Measurements from ENCODE around the gene DLL3. TPM values are rescaled to one million over a fixed set of nuclear protein-coding genes. Genes with fewer than 3 reads are reported as not detected.

The DLL3 gene
- total and polyA plus RNA-seq, 2 experiments from 2014 or later, result 9.8 to 15.6 TPM

GRCh38 chr19:39531834-39532232 is 33.1 kb downstream of the DLL3 start:
- Histone ChIP-seq H3K4me1 (ENCODE audit: insufficient read depth) (0 out of 2 replicates have a peak, but pooled peaks cover 3% of the 10 kb centered on the region), H3K27ac (ENCODE audit: low read depth) (no peak overlapping the region), H3K4me3 (peak overlapping the region; percentile 94), H3K9me2 (ENCODE audit: insufficient read depth) (no peaks in the 10 kb centered on the region), H3K4me2 (peak overlapping the region; percentile 98), H3K36me3 (ENCODE audit: insufficient read depth) (no peaks in the 10 kb centered on the region), H4K20me1 (replicated peaks; ENCODE audit: insufficient read depth) (peaks cover 15% of the 10 kb centered on the region; the same call in 1 of the 2 replicates), H2AFZ (peak overlapping the region; percentile 89), H3F3A (replicated peaks; ENCODE audit: low read depth) (no peaks in the 10 kb centered on the region), H3K79me2 (replicated peaks; ENCODE audit: insufficient read depth) (peaks cover 16% of the 10 kb centered on the region; the same call in 1 of the 2 replicates), H3K27me3 (ENCODE audit: insufficient read depth) (no peaks in the 10 kb centered on the region)
- ATAC-seq, result no peak
- H3K4me1 Mint-ChIP-seq, result no peaks in the 10 kb centered on the region; the same call in 1 of the 3 replicates
- H3K9me3 Mint-ChIP-seq, result no peaks in the 10 kb centered on the region
- peaks cover 11% of the 10 kb centered on the region for H3K27me3 Mint-ChIP-seq (ENCODE audit: insufficient read depth, low read depth, poor library complexity)
- H3K27ac Mint-ChIP-seq, result no peak overlapping the region
- H3K36me3 Mint-ChIP-seq (ENCODE audit: low read depth), result no peaks in the 10 kb centered on the region
- H3K4me3 Mint-ChIP-seq, result peak overlapping the region; percentile 93
- TF ChIP-seq ETS1 (IDR thresholded peaks at IDR 0.05), result no peak
- no peak for TF ChIP-seq ZNF331 (CRISPR knock-in tag; IDR thresholded peaks at IDR 0.05; ENCODE audit: low read depth)
- no peak for TF ChIP-seq STAT1 (IDR thresholded peaks at IDR 0.05; ENCODE audit: unreplicated experiment)
- TF ChIP-seq, protein P1, sequence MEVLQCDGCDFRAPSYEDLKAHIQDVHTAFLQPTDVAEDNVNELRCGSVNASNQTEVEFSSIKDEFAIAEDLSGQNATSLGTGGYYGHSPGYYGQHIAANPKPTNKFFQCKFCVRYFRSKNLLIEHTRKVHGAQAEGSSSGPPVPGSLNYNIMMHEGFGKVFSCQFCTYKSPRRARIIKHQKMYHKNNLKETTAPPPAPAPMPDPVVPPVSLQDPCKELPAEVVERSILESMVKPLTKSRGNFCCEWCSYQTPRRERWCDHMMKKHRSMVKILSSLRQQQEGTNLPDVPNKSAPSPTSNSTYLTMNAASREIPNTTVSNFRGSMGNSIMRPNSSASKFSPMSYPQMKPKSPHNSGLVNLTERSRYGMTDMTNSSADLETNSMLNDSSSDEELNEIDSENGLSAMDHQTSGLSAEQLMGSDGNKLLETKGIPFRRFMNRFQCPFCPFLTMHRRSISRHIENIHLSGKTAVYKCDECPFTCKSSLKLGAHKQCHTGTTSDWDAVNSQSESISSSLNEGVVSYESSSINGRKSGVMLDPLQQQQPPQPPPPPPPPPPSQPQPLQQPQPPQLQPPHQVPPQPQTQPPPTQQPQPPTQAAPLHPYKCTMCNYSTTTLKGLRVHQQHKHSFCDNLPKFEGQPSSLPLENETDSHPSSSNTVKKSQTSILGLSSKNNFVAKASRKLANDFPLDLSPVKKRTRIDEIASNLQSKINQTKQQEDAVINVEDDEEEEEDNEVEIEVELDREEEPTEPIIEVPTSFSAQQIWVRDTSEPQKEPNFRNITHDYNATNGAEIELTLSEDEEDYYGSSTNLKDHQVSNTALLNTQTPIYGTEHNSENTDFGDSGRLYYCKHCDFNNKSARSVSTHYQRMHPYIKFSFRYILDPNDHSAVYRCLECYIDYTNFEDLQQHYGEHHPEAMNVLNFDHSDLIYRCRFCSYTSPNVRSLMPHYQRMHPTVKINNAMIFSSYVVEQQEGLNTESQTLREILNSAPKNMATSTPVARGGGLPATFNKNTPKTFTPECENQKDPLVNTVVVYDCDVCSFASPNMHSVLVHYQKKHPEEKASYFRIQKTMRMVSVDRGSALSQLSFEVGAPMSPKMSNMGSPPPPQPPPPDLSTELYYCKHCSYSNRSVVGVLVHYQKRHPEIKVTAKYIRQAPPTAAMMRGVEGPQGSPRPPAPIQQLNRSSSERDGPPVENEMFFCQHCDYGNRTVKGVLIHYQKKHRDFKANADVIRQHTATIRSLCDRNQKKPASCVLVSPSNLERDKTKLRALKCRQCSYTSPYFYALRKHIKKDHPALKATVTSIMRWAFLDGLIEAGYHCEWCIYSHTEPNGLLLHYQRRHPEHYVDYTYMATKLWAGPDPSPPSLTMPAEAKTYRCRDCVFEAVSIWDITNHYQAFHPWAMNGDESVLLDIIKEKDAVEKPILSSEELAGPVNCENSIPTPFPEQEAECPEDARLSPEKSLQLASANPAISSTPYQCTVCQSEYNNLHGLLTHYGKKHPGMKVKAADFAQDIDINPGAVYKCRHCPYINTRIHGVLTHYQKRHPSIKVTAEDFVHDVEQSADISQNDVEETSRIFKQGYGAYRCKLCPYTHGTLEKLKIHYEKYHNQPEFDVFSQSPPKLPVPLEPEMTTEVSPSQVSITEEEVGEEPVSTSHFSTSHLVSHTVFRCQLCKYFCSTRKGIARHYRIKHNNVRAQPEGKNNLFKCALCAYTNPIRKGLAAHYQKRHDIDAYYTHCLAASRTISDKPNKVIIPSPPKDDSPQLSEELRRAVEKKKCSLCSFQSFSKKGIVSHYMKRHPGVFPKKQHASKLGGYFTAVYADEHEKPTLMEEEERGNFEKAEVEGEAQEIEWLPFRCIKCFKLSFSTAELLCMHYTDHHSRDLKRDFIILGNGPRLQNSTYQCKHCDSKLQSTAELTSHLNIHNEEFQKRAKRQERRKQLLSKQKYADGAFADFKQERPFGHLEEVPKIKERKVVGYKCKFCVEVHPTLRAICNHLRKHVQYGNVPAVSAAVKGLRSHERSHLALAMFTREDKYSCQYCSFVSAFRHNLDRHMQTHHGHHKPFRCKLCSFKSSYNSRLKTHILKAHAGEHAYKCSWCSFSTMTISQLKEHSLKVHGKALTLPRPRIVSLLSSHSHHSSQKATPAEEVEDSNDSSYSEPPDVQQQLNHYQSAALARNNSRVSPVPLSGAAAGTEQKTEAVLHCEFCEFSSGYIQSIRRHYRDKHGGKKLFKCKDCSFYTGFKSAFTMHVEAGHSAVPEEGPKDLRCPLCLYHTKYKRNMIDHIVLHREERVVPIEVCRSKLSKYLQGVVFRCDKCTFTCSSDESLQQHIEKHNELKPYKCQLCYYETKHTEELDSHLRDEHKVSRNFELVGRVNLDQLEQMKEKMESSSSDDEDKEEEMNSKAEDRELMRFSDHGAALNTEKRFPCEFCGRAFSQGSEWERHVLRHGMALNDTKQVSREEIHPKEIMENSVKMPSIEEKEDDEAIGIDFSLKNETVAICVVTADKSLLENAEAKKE (CRISPR knock-in tag; IDR thresholded peaks at IDR 0.05), result no peak
- no peak for TF ChIP-seq REST (IDR thresholded peaks at IDR 0.05; ENCODE audit: unreplicated experiment)
- TF ChIP-seq, protein P2, sequence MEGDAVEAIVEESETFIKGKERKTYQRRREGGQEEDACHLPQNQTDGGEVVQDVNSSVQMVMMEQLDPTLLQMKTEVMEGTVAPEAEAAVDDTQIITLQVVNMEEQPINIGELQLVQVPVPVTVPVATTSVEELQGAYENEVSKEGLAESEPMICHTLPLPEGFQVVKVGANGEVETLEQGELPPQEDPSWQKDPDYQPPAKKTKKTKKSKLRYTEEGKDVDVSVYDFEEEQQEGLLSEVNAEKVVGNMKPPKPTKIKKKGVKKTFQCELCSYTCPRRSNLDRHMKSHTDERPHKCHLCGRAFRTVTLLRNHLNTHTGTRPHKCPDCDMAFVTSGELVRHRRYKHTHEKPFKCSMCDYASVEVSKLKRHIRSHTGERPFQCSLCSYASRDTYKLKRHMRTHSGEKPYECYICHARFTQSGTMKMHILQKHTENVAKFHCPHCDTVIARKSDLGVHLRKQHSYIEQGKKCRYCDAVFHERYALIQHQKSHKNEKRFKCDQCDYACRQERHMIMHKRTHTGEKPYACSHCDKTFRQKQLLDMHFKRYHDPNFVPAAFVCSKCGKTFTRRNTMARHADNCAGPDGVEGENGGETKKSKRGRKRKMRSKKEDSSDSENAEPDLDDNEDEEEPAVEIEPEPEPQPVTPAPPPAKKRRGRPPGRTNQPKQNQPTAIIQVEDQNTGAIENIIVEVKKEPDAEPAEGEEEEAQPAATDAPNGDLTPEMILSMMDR (conservative IDR thresholded peaks at IDR 0.05; ENCODE audit: low read depth in 2 of 2), result no peak
- TF ChIP-seq CREB1 (CRISPR knock-in tag; IDR thresholded peaks at IDR 0.05; ENCODE audit: low read depth), result no peak
- no peak for TF ChIP-seq NANOG (IDR thresholded peaks at IDR 0.05; ENCODE audit: borderline replicate concordance)
- DNase-seq (ENCODE audit: low spot score), result peak; percentile 10
